ENCODE results near the gene NR6A1.
A peak's percentile ranks its signal among the peaks of the same experiment; 100 is the strongest.

Gene NR6A1

GRCh38 chr9:124771867-124772679 lies 962 bp upstream of the NR6A1 start (continued):
- no peak for TF ChIP-seq ZBTB7A (tag by site-specific recombination; IDR thresholded peaks at IDR 0.05; ENCODE audit: low read depth)
- no peak for TF ChIP-seq PRDM2 (tag by site-specific recombination; IDR thresholded peaks at IDR 0.05; ENCODE audit: borderline replicate concordance)
- TF ChIP-seq ZNF791 (tag by site-specific recombination; IDR thresholded peaks at IDR 0.05) = no peak
- no peak for TF ChIP-seq ZNF19 (tag by site-specific recombination; IDR thresholded peaks at IDR 0.05; ENCODE audit: low read depth)
- peak; percentile 45; the same call in 1 of the 2 replicates for TF ChIP-seq BCL11A (tag by site-specific recombination; IDR thresholded peaks at IDR 0.05; ENCODE audit: low read depth)
- peak; percentile 86 for TF ChIP-seq ZEB2 (tag by site-specific recombination; IDR thresholded peaks at IDR 0.05)
- TF ChIP-seq ZNF2 (tag by site-specific recombination; IDR thresholded peaks at IDR 0.05) = no peak
- peak; percentile 17; the same call in 1 of the 2 replicates for TF ChIP-seq ZNF24 (tag by site-specific recombination; IDR thresholded peaks at IDR 0.05)
- TF ChIP-seq ZNF335 (tag by site-specific recombination; conservative IDR thresholded peaks at IDR 0.05) = peak; percentile 75
- peak; percentile 52; the same call in 1 of the 2 replicates for TF ChIP-seq ZNF561 (tag by site-specific recombination; IDR thresholded peaks at IDR 0.05; ENCODE audit: borderline replicate concordance)
- TF ChIP-seq ZNF324 (tag by site-specific recombination; IDR thresholded peaks at IDR 0.05) = peak; percentile 40; the same call in 1 of the 2 replicates
- peak; percentile 62; the same call in 1 of the 2 replicates for TF ChIP-seq MZF1 (tag by site-specific recombination; IDR thresholded peaks at IDR 0.05; ENCODE audit: borderline replicate concordance)
- TF ChIP-seq ZFP41 (tag by site-specific recombination; IDR thresholded peaks at IDR 0.05; ENCODE audit: borderline replicate concordance) = no peak
- TF ChIP-seq ZBTB20 (tag by site-specific recombination; IDR thresholded peaks at IDR 0.05) = no peak
- TF ChIP-seq, protein P1, sequence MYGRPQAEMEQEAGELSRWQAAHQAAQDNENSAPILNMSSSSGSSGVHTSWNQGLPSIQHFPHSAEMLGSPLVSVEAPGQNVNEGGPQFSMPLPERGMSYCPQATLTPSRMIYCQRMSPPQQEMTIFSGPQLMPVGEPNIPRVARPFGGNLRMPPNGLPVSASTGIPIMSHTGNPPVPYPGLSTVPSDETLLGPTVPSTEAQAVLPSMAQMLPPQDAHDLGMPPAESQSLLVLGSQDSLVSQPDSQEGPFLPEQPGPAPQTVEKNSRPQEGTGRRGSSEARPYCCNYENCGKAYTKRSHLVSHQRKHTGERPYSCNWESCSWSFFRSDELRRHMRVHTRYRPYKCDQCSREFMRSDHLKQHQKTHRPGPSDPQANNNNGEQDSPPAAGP (tag by site-specific recombination; IDR thresholded peaks at IDR 0.05) = peak; percentile 51; the same call in 1 of the 2 replicates
- TF ChIP-seq FEZF1 (tag by site-specific recombination; IDR thresholded peaks at IDR 0.05) = no peak

DNA sequence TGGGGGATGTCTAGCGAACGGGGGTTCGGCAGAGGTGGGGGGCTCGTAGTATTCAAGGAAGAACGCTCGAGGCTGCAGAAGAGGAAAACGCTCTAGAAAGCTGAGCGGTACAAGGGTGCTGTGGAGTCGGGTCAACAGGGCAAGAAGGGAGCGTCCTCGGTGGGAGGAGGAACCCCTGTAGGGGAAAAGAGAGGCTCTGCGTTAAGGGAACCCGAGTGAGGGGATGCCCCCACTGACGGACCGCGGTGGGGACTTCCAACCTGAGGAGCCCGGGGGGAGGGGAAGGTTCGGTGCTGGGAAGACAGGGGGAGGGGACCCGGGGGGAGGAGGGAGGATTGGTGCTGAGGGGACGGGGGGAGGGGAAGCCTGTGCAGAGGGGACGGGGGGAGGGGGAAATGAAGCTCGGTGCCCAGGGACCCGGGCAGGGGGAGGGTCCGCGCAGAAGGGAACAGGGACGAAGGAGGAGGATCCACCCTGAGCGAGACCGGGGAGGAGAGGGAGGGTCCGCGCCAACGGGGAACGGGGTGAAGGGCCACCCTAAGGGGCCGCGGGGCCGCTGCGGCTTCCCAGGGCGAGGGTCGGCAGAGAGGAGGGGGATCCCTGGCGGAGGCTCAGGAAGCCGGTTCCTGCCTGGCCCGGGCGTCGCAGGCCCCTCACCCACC lies 621 bp downstream of the NR6A1 start:
- H3K27ac ChIP-seq (ENCODE audit: extremely low read depth, low read depth, low read length) = peak overlapping the region; percentile 91
- peaks cover 22% of the 10 kb centered on the region; the same call in 1 of the 2 replicates for H3K4me1 ChIP-seq (ENCODE audit: control insufficient read depth, insufficient read depth, low read length)
- H3K36me3 ChIP-seq (ENCODE audit: control insufficient read depth in 2 of 2, insufficient read depth in 1 of 2, low read length in 2 of 2) = no peaks in the 10 kb centered on the region
- no peaks in the 10 kb centered on the region for H3K9me3 ChIP-seq (ENCODE audit: control insufficient read depth, insufficient read depth, low read depth, low read length)
- ChIA-PET POLR2A (interaction anchor here (0.6 to 11.9 kb wide), 14 partner anchors 9 to 471 kb away, joined by 3 to 201 read pairs (median 6); partner anchors contain the start of genes ARPC5L, RPL35 and WDR38), CTCF (interaction anchor here (0.5 to 16.2 kb wide), 14 partner anchors 8 to 431 kb away, joined by 3 to 1257 read pairs (median 10); partner anchors contain the start of genes ARPC5L, RPL35 and WDR38)
- H3K4me3 ChIP-seq (ENCODE audit: low read depth, low read length) = peak overlapping the region; percentile 96
- TF ChIP-seq MYNN (tag by site-specific recombination; IDR thresholded peaks at IDR 0.05; ENCODE audit: borderline replicate concordance) (0 out of 2 replicates have a peak, but pooled peaks have one; percentile 16), ZNF558 (tag by site-specific recombination; IDR thresholded peaks at IDR 0.05) (no peak), SP3 (tag by site-specific recombination; IDR thresholded peaks at IDR 0.05) (peak; percentile 43; the same call in 1 of the 2 replicates), ZNF544 (tag by site-specific recombination; IDR thresholded peaks at IDR 0.05) (no peak), PATZ1 (tag by site-specific recombination; IDR thresholded peaks at IDR 0.05) (peak; percentile 61), ZFP41 (tag by site-specific recombination; IDR thresholded peaks at IDR 0.05; ENCODE audit: borderline replicate concordance) (no peak)
- TF ChIP-seq, protein P2, sequence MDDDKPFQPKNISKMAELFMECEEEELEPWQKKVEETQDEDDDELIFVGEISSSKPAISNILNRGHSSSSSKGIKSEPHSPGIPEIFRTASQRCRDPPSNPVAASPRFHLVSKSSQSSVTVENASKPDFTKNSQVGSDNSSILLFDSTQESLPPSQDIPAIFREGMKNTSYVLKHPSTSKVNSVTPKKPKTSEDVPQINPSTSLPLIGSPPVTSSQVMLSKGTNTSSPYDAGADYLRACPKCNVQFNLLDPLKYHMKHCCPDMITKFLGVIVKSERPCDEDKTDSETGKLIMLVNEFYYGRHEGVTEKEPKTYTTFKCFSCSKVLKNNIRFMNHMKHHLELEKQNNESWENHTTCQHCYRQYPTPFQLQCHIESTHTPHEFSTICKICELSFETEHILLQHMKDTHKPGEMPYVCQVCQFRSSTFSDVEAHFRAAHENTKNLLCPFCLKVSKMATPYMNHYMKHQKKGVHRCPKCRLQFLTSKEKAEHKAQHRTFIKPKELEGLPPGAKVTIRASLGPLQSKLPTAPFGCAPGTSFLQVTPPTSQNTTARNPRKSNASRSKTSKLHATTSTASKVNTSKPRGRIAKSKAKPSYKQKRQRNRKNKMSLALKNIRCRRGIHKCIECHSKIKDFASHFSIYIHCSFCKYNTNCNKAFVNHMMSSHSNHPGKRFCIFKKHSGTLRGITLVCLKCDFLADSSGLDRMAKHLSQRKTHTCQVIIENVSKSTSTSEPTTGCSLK (tag by site-specific recombination; IDR thresholded peaks at IDR 0.05) = no peak

Data from HEK293 (cell line).